Duodenal mucosa (tissue), 2 donors: ENCODE data around the gene RNPEPL1.

Experiments
- H3K27ac ChIP-seq: one replicate; pipeline ENCODE4 v1.7.0; 2013; ENCODE audit warnings: low read depth, low read length
- H3K27me3 ChIP-seq, 2 donors: one replicate each; pipeline ENCODE4 v1.7.0; 2013; ENCODE audit warnings: low read length in 2 of 2, control low read depth in 1 of 2; ENCODE audit not compliant: insufficient read depth in 2 of 2, control insufficient read depth in 1 of 2
- H3K36me3 ChIP-seq, 2 donors: one replicate each; pipeline ENCODE4 v1.7.0; 2013; ENCODE audit warnings: low read length in 2 of 2, control low read depth in 1 of 2; ENCODE audit not compliant: insufficient read depth in 2 of 2, control insufficient read depth in 1 of 2
- H3K4me1 ChIP-seq, 2 donors: one replicate each; pipeline ENCODE4 v1.7.0; 2013; ENCODE audit warnings: low read length in 2 of 2, control low read depth in 1 of 2; ENCODE audit not compliant: insufficient read depth in 2 of 2, control insufficient read depth in 1 of 2
- H3K4me3 ChIP-seq, 2 donors: one replicate each; pipeline ENCODE4 v1.7.0; 2013; ENCODE audit warnings: low read length in 2 of 2, low read depth in 1 of 2
- H3K9ac ChIP-seq, 2 donors: one replicate each; pipeline ENCODE4 v1.7.0; 2013; ENCODE audit warnings: low read length in 2 of 2, low read depth in 1 of 2
- H3K9me3 ChIP-seq, 2 donors: one replicate each; pipeline ENCODE4 v1.7.0; 2013; ENCODE audit warnings: low read length in 2 of 2, control low read depth in 1 of 2; ENCODE audit not compliant: control insufficient read depth in 1 of 2

Gene RNPEPL1

DNA sequence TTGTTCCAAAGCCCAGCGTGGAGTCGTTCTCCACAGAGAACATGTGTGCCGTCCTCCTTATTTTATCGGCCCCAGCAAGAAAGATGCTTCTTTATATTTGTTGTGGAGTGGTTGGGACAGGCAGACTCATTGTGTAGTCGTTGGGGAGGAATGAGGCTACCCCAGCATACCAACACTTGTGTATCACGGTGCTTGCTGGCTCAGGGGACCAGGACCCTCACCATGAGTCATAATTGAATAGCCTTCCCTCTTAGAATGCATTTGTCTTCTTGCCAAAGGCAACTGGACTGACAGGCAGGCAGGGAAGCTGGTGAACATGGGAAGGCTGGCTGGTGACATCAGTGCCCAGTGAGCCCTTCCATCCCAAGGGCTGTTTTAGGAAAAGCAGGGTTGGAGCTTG is 22.9 kb downstream of the RNPEPL1 start:
- Histone ChIP-seq H3K9ac (no peak overlapping the region), H3K9me3 (no peaks in the 10 kb centered on the region), H3K27me3 (no peaks in the 10 kb centered on the region), H3K27ac (no peak overlapping the region), H3K4me3 (no peak overlapping the region), H3K36me3 (peaks cover 20 to 53% of the 10 kb centered on the region in 2 donors), H3K4me1 (peaks cover 18 to 22% of the 10 kb centered on the region in 2 donors)

DNA sequence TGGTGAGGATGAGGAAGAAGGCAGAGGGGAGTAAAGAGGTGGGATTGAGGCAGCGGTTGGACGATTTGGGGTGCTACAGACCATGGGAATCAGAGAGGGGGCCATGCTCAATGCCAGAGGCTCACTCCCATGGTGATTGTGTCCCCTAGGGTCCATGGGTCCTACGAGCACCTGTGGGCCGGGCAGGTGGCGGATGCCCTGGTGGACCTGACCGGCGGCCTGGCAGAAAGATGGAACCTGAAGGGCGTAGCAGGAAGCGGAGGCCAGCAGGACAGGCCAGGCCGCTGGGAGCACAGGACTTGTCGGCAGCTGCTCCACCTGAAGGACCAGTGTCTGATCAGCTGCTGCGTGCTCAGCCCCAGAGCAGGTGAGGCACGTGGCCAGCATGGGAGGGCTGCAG is 23.5 kb downstream of the RNPEPL1 start:
- no peak overlapping the region for H3K4me3 ChIP-seq
- peaks cover 20 to 55% of the 10 kb centered on the region in 2 donors for H3K36me3 ChIP-seq
- H3K27me3 ChIP-seq: no peaks in the 10 kb centered on the region
- H3K4me1 ChIP-seq: peaks cover 18 to 22% of the 10 kb centered on the region in 2 donors
- H3K9me3 ChIP-seq: no peaks in the 10 kb centered on the region
- no peak overlapping the region for H3K9ac ChIP-seq
- no peak overlapping the region for H3K27ac ChIP-seq

DNA sequence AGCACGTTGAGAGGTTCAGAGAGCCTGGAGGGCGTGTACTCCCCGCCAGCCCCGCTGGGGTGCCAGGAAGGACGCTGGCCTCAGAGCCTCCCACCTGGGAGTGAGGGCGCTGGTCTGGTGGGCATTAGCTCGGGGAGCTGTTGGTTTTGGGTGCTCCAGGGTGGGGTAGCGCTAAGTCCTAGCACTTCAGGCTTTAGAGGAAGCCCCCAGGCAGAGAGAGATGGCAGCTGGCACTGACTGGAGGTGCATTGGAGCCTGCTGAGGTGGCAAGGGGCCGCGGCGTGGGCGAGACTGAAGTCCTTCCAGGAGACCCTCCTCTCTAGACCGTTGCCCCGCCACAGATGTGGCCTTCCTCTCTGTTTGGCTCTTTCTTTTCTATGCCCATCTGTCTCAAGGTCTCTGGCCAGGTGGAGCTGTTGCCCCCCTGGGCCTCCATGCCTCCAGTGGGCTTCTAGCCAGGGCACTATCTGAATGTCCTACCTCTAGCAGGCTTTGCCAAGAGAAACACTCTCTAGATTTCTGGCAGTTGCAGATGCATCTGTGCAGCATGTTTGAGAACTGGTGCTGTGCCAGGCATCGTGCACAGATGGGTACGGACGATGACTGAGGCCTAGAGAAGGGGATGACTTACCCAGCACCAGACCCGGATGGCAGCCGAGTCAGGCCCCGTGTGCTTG is 24.9 kb downstream of the RNPEPL1 start:
- peaks cover 24 to 61% of the 10 kb centered on the region in 2 donors for H3K36me3 ChIP-seq
- no peaks in the 10 kb centered on the region for H3K9me3 ChIP-seq
- no peak overlapping the region for H3K9ac ChIP-seq
- no peak overlapping the region for H3K27ac ChIP-seq
- H3K27me3 ChIP-seq: no peaks in the 10 kb centered on the region
- no peak overlapping the region for H3K4me3 ChIP-seq
- H3K4me1 ChIP-seq: peaks cover 7 to 10% of the 10 kb centered on the region in 2 donors

DNA sequence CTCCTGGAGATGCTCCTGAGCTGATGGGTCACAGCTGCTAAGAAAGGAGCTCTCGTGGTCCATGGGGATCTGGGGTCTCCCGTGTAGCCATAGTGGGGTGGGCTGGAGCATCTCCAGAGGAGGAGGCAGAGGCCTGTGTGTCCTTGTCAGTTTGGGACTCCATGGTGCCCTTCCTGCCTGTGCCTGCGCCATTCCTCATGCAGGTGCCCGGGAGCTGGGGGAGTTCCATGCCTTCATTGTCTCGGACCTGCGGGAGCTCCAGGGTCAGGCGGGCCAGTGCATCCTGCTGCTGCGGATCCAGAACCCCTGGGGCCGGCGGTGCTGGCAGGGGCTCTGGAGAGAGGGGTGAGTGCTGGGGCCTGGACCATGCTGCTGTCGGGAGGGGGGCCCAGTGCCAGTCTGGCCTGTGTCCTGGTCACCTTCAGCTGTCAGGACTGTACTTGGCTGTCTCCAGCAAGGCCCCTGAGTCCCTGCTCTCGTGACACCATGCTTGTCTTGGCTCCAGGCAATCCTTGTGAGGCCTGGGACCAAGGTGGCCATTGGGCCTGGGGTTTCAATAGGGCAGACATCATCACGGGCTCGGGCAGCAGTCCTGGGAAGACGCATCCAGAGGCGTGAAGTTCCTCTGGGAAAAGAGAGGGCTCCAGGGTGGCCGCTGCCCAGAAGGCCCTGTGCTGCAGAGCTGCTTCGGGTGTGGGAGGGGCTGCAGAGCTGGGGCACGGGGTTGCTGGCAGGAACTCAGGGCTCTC is 25.6 kb downstream of the RNPEPL1 start:
- Histone ChIP-seq H3K9me3 (no peaks in the 10 kb centered on the region), H3K9ac (no peak overlapping the region), H3K36me3 (peaks cover 28 to 66% of the 10 kb centered on the region in 2 donors), H3K4me1 (peaks cover under 1 to 3% of the 10 kb centered on the region in 2 donors), H3K27me3 (no peaks in the 10 kb centered on the region), H3K27ac (no peak overlapping the region), H3K4me3 (no peak overlapping the region)

DNA sequence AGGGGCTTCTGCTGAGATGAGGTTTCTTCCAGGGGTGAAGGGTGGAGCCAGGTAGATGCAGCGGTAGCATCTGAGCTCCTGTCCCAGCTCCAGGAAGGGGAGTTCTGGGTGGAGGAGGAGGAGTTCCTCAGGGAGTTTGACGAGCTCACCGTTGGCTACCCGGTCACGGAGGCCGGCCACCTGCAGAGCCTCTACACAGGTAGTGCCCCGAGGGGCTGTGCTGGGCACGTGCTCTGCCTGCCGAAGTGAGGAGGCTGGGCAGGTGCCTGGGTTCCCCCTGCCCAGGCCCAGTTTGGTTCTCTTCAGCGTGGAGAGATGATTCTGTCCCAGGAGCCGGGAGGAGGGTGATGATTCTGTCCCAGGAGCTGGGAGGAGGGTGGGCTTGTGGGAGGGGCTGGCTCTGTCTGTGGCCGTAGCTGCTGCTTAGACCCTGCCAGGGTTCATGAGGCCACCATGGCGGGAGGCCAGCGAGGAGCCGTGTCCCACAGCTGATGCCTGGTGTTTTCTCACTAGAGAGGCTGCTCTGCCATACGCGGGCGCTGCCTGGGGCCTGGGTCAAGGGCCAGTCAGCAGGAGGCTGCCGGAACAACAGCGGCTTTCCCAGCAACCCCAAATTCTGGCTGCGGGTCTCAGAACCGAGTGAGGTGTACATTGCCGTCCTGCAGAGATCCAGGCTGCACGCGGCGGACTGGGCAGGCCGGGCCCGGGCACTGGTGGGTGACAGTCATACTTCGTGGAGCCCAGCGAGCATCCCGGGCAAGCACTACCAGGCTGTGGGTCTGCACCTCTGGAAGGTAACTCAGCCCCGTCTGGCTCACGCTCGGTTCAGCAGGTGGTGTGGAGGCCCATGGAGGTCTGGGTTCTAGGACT is 26.5 kb downstream of the RNPEPL1 start:
- no peak overlapping the region for H3K4me3 ChIP-seq
- peaks cover 28 to 68% of the 10 kb centered on the region in 2 donors for H3K36me3 ChIP-seq
- H3K4me1 ChIP-seq: no peaks in the 10 kb centered on the region
- no peaks in the 10 kb centered on the region for H3K27me3 ChIP-seq
- no peak overlapping the region for H3K27ac ChIP-seq
- no peak overlapping the region for H3K9ac ChIP-seq
- H3K9me3 ChIP-seq: no peaks in the 10 kb centered on the region

DNA sequence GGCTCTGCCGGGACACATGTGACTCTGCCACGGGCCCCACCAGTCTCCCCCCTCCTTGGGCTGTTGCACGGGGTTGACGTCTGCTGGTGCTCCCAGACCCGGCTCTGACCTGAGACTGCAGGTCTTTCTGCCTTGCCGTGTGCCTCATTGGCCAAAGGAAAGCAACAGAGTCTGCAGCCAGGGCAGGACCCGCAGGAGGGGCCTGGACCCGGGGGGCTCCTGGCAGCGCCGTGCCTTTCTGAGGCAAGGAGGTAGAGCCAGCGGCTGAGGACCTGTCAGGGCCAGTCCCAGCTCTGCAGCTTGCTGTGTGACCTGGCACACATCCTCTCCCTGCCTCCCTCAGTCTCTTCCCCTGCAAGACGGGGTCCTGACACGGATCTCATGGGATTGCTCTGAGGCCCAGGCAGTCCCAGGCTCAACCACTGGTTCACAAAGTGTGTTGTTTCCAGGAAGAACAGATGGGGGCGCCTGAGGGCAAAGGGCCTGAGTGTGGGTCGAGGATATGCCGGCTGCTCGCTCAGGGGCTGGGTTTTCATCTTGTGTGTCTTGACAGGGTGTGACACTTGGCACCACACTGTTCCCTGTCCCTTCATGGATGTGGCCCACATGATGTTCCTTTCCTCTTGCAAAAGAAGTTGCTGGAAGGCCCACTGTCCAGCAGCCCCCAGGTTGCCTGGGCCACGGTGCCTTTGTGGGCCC is 27.2 kb downstream of the RNPEPL1 start:
- peaks cover 22 to 67% of the 10 kb centered on the region in 2 donors for H3K36me3 ChIP-seq
- H3K4me1 ChIP-seq: no peaks in the 10 kb centered on the region
- H3K27ac ChIP-seq: no peak overlapping the region
- H3K9me3 ChIP-seq: no peaks in the 10 kb centered on the region
- H3K27me3 ChIP-seq: no peaks in the 10 kb centered on the region
- no peak overlapping the region for H3K4me3 ChIP-seq
- no peak overlapping the region for H3K9ac ChIP-seq

DNA sequence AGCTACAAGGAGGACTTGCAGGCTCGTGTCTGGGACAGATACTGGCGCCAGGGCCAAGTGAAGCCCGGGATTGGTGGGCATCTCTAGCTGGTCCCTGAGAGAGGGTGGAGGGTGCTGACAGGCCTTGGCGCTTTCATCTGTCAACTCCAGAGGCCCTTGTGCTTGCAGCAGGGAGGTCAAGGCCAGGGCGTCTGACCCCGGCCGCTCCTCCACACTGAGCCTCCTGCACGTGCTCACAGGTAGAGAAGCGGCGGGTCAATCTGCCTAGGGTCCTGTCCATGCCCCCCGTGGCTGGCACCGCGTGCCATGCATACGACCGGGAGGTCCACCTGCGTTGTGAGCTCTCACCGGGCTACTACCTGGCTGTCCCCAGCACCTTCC is 27.8 kb downstream of the RNPEPL1 start:
- Histone ChIP-seq H3K9ac (no peak overlapping the region), H3K9me3 (no peaks in the 10 kb centered on the region), H3K4me1 (no peaks in the 10 kb centered on the region), H3K4me3 (no peak overlapping the region), H3K27ac (no peak overlapping the region), H3K36me3 (peaks cover 22 to 66% of the 10 kb centered on the region in 2 donors), H3K27me3 (no peaks in the 10 kb centered on the region)

DNA sequence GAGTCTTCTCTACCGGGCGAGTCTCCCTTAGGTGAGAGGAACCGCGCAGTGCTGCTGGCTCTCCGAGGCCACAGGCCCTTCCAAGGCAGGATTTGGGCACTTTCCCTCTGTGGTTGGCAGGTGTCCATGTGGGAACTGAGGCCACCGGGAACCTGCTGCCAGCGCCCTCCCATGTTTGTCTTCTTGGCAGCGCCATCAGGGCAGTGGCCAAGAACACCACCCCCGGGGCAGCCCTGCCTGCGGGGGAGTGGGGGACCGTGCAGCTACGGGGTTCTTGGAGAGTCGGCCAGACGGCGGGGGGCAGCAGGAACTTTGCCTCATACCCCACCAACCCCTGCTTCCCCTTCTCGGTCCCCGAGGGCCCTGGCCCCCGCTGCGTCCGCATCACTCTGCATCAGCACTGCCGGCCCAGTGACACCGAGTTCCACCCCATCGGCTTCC is 28.2 kb downstream of the RNPEPL1 start:
- no peaks in the 10 kb centered on the region for H3K4me1 ChIP-seq
- peaks cover 21 to 62% of the 10 kb centered on the region in 2 donors for H3K36me3 ChIP-seq
- H3K4me3 ChIP-seq: no peak overlapping the region
- no peak overlapping the region for H3K9ac ChIP-seq
- H3K27me3 ChIP-seq: no peaks in the 10 kb centered on the region
- H3K9me3 ChIP-seq: no peaks in the 10 kb centered on the region
- no peak overlapping the region for H3K27ac ChIP-seq

DNA sequence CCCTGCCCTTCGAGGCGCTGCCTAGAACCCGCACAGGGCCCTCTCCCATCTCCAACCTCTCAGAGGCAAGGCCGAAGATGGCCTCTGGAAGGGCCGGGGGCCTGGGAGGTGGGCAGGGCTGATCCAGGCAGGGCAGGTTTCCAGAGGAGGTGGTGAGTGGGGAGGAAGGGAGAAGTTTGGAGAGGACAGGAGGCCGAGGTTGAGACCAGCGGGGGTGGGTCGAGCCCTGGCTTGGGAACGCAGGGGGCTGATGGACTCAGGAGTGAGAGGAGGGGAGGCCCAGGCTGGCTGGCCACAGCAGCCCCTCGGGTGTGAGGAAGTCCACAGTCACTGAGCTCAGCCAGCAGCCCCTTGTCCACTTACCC is 28.8 kb downstream of the RNPEPL1 start:
- peaks cover 19 to 56% of the 10 kb centered on the region in 2 donors for H3K36me3 ChIP-seq
- H3K27me3 ChIP-seq: no peaks in the 10 kb centered on the region
- H3K4me3 ChIP-seq: no peak overlapping the region
- peaks cover 0 to 5% of the 10 kb centered on the region in 2 donors for H3K4me1 ChIP-seq
- H3K27ac ChIP-seq: no peak overlapping the region
- H3K9me3 ChIP-seq: no peaks in the 10 kb centered on the region
- no peak overlapping the region for H3K9ac ChIP-seq
